ENCODE measurements around the gene IGLL1.
"Not testable (repeated sequence)": the region's sequence is repeated elsewhere in the genome, so short reads cannot be mapped to it uniquely, and the experiment has no call there.

IGLL1 gene

GRCh38 chr22:23604939-23605712 is 25.0 kb upstream of the IGLL1 start:
- no peak overlapping the region for H3K27ac Mint-ChIP-seq
- H3K4me3 Mint-ChIP-seq, result no peak overlapping the region
- H3K4me1 Mint-ChIP-seq (ENCODE audit: low read depth), result no peaks in the 10 kb centered on the region
- intact Hi-C loops (cut with micrococcal nuclease), result no loop called here
- H3K9me3 Mint-ChIP-seq, result no peaks in the 10 kb centered on the region
- H3K27me3 Mint-ChIP-seq, result no peaks in the 10 kb centered on the region
- no peaks in the 10 kb centered on the region for H3K36me3 Mint-ChIP-seq (ENCODE audit: low read depth)

GRCh38 chr22:23603266-23603665 is 23.2 kb upstream of the IGLL1 start:
- Mint-ChIP-seq H3K4me1 (ENCODE audit: low read depth) (no peaks in the 10 kb centered on the region), H3K27ac (no peak overlapping the region), H3K9me3 (no peaks in the 10 kb centered on the region), H3K36me3 (ENCODE audit: low read depth) (no peaks in the 10 kb centered on the region), H3K27me3 (no peaks in the 10 kb centered on the region), H3K4me3 (no peak overlapping the region)
- intact Hi-C loops (cut with micrococcal nuclease), result no loop called here

- Mint-ChIP-seq H3K36me3 (ENCODE audit: low read depth) (no peaks in the 10 kb centered on the region), H3K9me3 (no peaks in the 10 kb centered on the region), H3K4me3 (no peak overlapping the region), H3K27me3 (peaks cover 2% of the 10 kb centered on the region), H3K4me1 (ENCODE audit: low read depth) (peaks cover 9% of the 10 kb centered on the region), H3K27ac (no peak overlapping the region)
- intact Hi-C loops (cut with micrococcal nuclease), result no loop called here
These were observed 18.9 kb upstream of the IGLL1 start for GRCh38 chr22:23598805-23599518.

- H3K4me3 Mint-ChIP-seq; H3K4me1 Mint-ChIP-seq (ENCODE audit: low read depth); H3K27me3 Mint-ChIP-seq; H3K36me3 Mint-ChIP-seq (ENCODE audit: low read depth); intact Hi-C loops (cut with micrococcal nuclease); H3K27ac Mint-ChIP-seq; H3K9me3 Mint-ChIP-seq: not testable (repeated sequence)
These were observed 17.6 kb upstream of the IGLL1 start for GRCh38 chr22:23597576-23598268.

GRCh38 chr22:23595904-23596303 is 15.8 kb upstream of the IGLL1 start:
- H3K4me1 Mint-ChIP-seq (ENCODE audit: low read depth), result peaks cover 22% of the 10 kb centered on the region
- H3K27me3 Mint-ChIP-seq; H3K27ac Mint-ChIP-seq; intact Hi-C loops (cut with micrococcal nuclease); H3K36me3 Mint-ChIP-seq (ENCODE audit: low read depth); H3K4me3 Mint-ChIP-seq; H3K9me3 Mint-ChIP-seq: not testable (repeated sequence)

GRCh38 chr22:23591846-23592245 is 11.8 kb upstream of the IGLL1 start:
- intact Hi-C loops (cut with micrococcal nuclease), result loop anchor here (5.0 kb wide), 1 partner anchor 50 kb away; no protein-coding TSS in a partner anchor
- no peak overlapping the region for H3K4me3 Mint-ChIP-seq
- no peaks in the 10 kb centered on the region for H3K36me3 Mint-ChIP-seq (ENCODE audit: low read depth)
- H3K27me3 Mint-ChIP-seq, result peaks cover 2% of the 10 kb centered on the region
- peak overlapping the region; percentile 6 for H3K27ac Mint-ChIP-seq
- peaks cover 22% of the 10 kb centered on the region for H3K4me1 Mint-ChIP-seq (ENCODE audit: low read depth)
- H3K9me3 Mint-ChIP-seq, result no peaks in the 10 kb centered on the region

GRCh38 chr22:23591201-23591791 is 11.2 kb upstream of the IGLL1 start:
- H3K4me1 Mint-ChIP-seq (ENCODE audit: low read depth), result peaks cover 22% of the 10 kb centered on the region
- no peak overlapping the region for H3K4me3 Mint-ChIP-seq
- intact Hi-C loops (cut with micrococcal nuclease), result loop anchor here (5.0 kb wide), 1 partner anchor 49 kb away; no protein-coding TSS in a partner anchor
- no peaks in the 10 kb centered on the region for H3K9me3 Mint-ChIP-seq
- H3K27me3 Mint-ChIP-seq, result peaks cover 2% of the 10 kb centered on the region
- H3K36me3 Mint-ChIP-seq (ENCODE audit: low read depth), result no peaks in the 10 kb centered on the region
- peak overlapping the region; percentile 14 for H3K27ac Mint-ChIP-seq

- no peak overlapping the region for H3K27ac Mint-ChIP-seq
- intact Hi-C loops (cut with micrococcal nuclease), result no loop called here
- peaks cover 5% of the 10 kb centered on the region for H3K27me3 Mint-ChIP-seq
- H3K9me3 Mint-ChIP-seq, result no peaks in the 10 kb centered on the region
- H3K4me3 Mint-ChIP-seq, result no peak overlapping the region
- H3K36me3 Mint-ChIP-seq (ENCODE audit: low read depth), result no peaks in the 10 kb centered on the region
- peaks cover 5% of the 10 kb centered on the region for H3K4me1 Mint-ChIP-seq (ENCODE audit: low read depth)
These were observed 3.7 kb upstream of the IGLL1 start for GRCh38 chr22:23583836-23584235.

- intact Hi-C loops (cut with micrococcal nuclease), result no loop called here
- H3K4me3 Mint-ChIP-seq, result no peak overlapping the region
- no peaks in the 10 kb centered on the region for H3K9me3 Mint-ChIP-seq
- H3K27ac Mint-ChIP-seq, result no peak overlapping the region
- no peaks in the 10 kb centered on the region for H3K36me3 Mint-ChIP-seq (ENCODE audit: low read depth)
- H3K27me3 Mint-ChIP-seq, result peaks cover 8% of the 10 kb centered on the region
- peaks cover 5% of the 10 kb centered on the region for H3K4me1 Mint-ChIP-seq (ENCODE audit: low read depth)
These were observed 3.1 kb upstream of the IGLL1 start for GRCh38 chr22:23583153-23583552.

- H3K4me3 Mint-ChIP-seq, result no peak overlapping the region
- peaks cover 5% of the 10 kb centered on the region for H3K4me1 Mint-ChIP-seq (ENCODE audit: low read depth)
- no peaks in the 10 kb centered on the region for H3K9me3 Mint-ChIP-seq
- peaks cover 11% of the 10 kb centered on the region for H3K27me3 Mint-ChIP-seq
- no peak overlapping the region for H3K27ac Mint-ChIP-seq
- intact Hi-C loops (cut with micrococcal nuclease), result no loop called here
- H3K36me3 Mint-ChIP-seq (ENCODE audit: low read depth), result no peaks in the 10 kb centered on the region
These were observed 1.2 kb upstream of the IGLL1 start for GRCh38 chr22:23581260-23581650.

- Mint-ChIP-seq H3K27me3 (peaks cover 13% of the 10 kb centered on the region), H3K9me3 (no peaks in the 10 kb centered on the region), H3K4me3 (no peak overlapping the region), H3K27ac (no peak overlapping the region), H3K36me3 (ENCODE audit: low read depth) (no peaks in the 10 kb centered on the region), H3K4me1 (ENCODE audit: low read depth) (peaks cover 5% of the 10 kb centered on the region)
- intact Hi-C loops (cut with micrococcal nuclease), result no loop called here
These were observed 628 bp upstream of the IGLL1 start for GRCh38 chr22:23580576-23581259.

- intact Hi-C loops (cut with micrococcal nuclease), result no loop called here
- Mint-ChIP-seq H3K9me3 (no peaks in the 10 kb centered on the region), H3K36me3 (ENCODE audit: low read depth) (no peaks in the 10 kb centered on the region), H3K4me3 (no peak overlapping the region), H3K27ac (no peak overlapping the region), H3K4me1 (ENCODE audit: low read depth) (no peaks in the 10 kb centered on the region), H3K27me3 (peaks cover 12% of the 10 kb centered on the region)
These were observed 810 bp downstream of the IGLL1 start for GRCh38 chr22:23579280-23579679.

- no peak overlapping the region for H3K4me3 Mint-ChIP-seq
- no peaks in the 10 kb centered on the region for H3K9me3 Mint-ChIP-seq
- no peak overlapping the region for H3K27ac Mint-ChIP-seq
- no peaks in the 10 kb centered on the region for H3K4me1 Mint-ChIP-seq (ENCODE audit: low read depth)
- intact Hi-C loops (cut with micrococcal nuclease), result no loop called here
- H3K36me3 Mint-ChIP-seq (ENCODE audit: low read depth), result no peaks in the 10 kb centered on the region
- H3K27me3 Mint-ChIP-seq, result peaks cover 11% of the 10 kb centered on the region
These were observed 1.8 kb downstream of the IGLL1 start for GRCh38 chr22:23578306-23578705.
